PC-3 (cell line): ENCODE results near the gene STX17. TPM values are rescaled to one million over a fixed set of nuclear protein-coding genes. Genes with fewer than 3 reads are reported as not detected.
A peak's percentile ranks its signal among the peaks of the same experiment; 100 is the strongest.

Experiments
- ATAC-seq: fragments of 200-7000 bp; cut with Tn5 transposase; 2 replicates; pipeline ENCODE4 v1.9.1; 2020; ENCODE audit warnings: mild to moderate bottlenecking, moderate library complexity
- BruUV-seq: library from RNA; stranded (reverse); fragments of 400-500 nt; replicated peaks from 2 replicates; lab custom pipeline; 2021; lab: Mats Ljungman, UMichigan
- CTCF ChIA-PET: fragments of 300-600 bp; sonication (Branson Sonifier 250); formaldehyde crosslinking; loops from one replicate; lab custom pipeline; 2022; ENCODE audit warnings: antibody characterized with exemption; lab: Charles Lee
- POLR2A ChIA-PET: fragments of 300-600 bp; sonication (Branson Sonifier 250); formaldehyde crosslinking; loops from one replicate; lab custom pipeline; 2022; ENCODE audit warnings: antibody characterized with exemption; ENCODE audit not compliant: unreplicated experiment; lab: Charles Lee
- DNase-seq: peaks from one replicate; pipeline ENCODE4 v3.0.0-alpha.2; 2015
- H2AFZ ChIP-seq: fragments of 300-600 bp; sonication (generic); 2 replicates; pipeline ENCODE4 v1.6.0; 2016; ENCODE audit warnings: antibody characterized with exemption, low read length
- H3F3A ChIP-seq: fragments of 300-600 bp; sonication (generic); one replicate; pipeline ENCODE4 v1.6.0; 2017; ENCODE audit warnings: antibody characterized with exemption, low read length, control low read depth, mild to moderate bottlenecking; ENCODE audit not compliant: unreplicated experiment
- H3K27ac ChIP-seq: fragments of 300-600 bp; sonication (generic); 2 replicates; pipeline ENCODE4 v1.5.1; 2016; ENCODE audit warnings: mild to moderate bottlenecking, low read length
- H3K27me3 ChIP-seq: fragments of 300-600 bp; sonication (generic); 2 replicates; pipeline ENCODE4 v1.6.1; 2016; ENCODE audit warnings: low read length, mixed read lengths
- H3K36me3 ChIP-seq: fragments of 300-600 bp; sonication (generic); 2 replicates; pipeline ENCODE4 v1.6.1; 2016; ENCODE audit warnings: low read depth, mixed run types, low read length, mixed read lengths
- H3K4me1 ChIP-seq: fragments of 300-600 bp; sonication (generic); 2 replicates; pipeline ENCODE4 v1.5.1; 2016; ENCODE audit warnings: low read length; ENCODE audit not compliant: insufficient read depth
- H3K4me2 ChIP-seq: fragments of 300-600 bp; sonication (generic); 2 replicates; pipeline ENCODE4 v1.6.0; 2016; ENCODE audit warnings: low read length
- H3K4me3 ChIP-seq: fragments of 300-600 bp; sonication (generic); 2 replicates; pipeline ENCODE4 v1.5.1; 2016; ENCODE audit warnings: mild to moderate bottlenecking, low read length, mixed read lengths
- H3K79me2 ChIP-seq: fragments of 300-600 bp; sonication (generic); 2 replicates; pipeline ENCODE4 v1.6.1; 2017; ENCODE audit warnings: low read length, mixed read lengths
- H3K9ac ChIP-seq: fragments of 300-600 bp; sonication (generic); 2 replicates; pipeline ENCODE4 v1.6.0; 2016; ENCODE audit warnings: mild to moderate bottlenecking, low read length
- H3K9me2 ChIP-seq: fragments of 300-600 bp; sonication (generic); replicated peaks from 2 replicates; pipeline ENCODE4 v1.6.1; 2016; ENCODE audit warnings: mixed run types, low read length, mixed read lengths
- H3K9me3 ChIP-seq: fragments of 300-600 bp; sonication (generic); 2 replicates; pipeline ENCODE4 v1.6.1; 2016; ENCODE audit warnings: low read length, mixed read lengths
- H4K20me1 ChIP-seq: fragments of 300-600 bp; sonication (generic); 2 replicates; pipeline ENCODE4 v1.6.1; 2016; ENCODE audit warnings: low read length, mixed read lengths
- EZH2 ChIP-seq: fragments of 300-600 bp; sonication (generic); IDR thresholded peaks from one replicate; pipeline ENCODE4 v1.6.1; 2017; ENCODE audit warnings: antibody characterized with exemption, mild to moderate bottlenecking, low read length; ENCODE audit not compliant: unreplicated experiment
- EZH2phosphoT487 ChIP-seq: fragments of 300-600 bp; sonication (generic); IDR thresholded peaks from 2 replicates; pipeline ENCODE4 v1.6.1; 2018; ENCODE audit warnings: mild to moderate bottlenecking, antibody characterized with exemption, low read length, borderline replicate concordance
- intact Hi-C: fragments of 100-400 bp; cut with micrococcal nuclease; formaldehyde crosslinking; loops from 2 replicates; pipeline ENCODE4 v1.9.0; 2023
- total RNA-seq: library from RNA; depleted of rRNA; stranded (reverse); fragments of >200 nt; gene quantifications from 2 replicates; pipeline ENCODE4 v1.2.3, GENCODE V29; 2014
- TF ChIP-seq, protein P1 (sequence below): fragments of 300-600 bp; sonication (generic); conservative IDR thresholded peaks from 2 replicates; pipeline ENCODE4 v1.5.1; 2017; ENCODE audit warnings: antibody characterized with exemption, low read depth, mild to moderate bottlenecking, low read length

The STX17 gene
- total RNA-seq, 1 experiment from 2014 or later, result 12.8 TPM

DNA sequence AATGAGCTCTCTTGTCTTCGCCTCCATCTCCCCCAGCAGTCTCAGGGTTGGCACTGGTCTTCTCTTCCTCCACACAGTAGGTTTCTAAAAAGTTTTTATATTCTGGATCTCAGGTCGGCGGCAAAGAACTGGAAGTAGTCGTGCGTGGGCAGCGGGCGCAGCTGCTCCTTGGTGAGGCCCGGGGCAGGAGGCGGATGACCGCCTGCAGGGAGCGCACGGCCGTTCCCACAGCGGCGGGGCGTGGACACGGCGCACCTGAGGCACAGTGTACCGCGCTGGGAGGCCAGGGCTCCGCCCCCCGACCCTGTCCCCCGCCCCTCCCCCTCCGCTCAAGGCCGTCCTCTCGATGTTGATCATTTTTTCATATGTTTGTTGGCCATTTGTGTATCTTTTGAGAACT is 92.4 kb downstream of the STX17 start:
- no TSS peak for BruUV-seq
- intact Hi-C loops, result no loop called here
- ChIA-PET POLR2A (no interaction called here), CTCF (no interaction called here)
- Histone ChIP-seq H3K27ac (no peak overlapping the region), H3F3A (no peaks in the 10 kb centered on the region), H3K9me3 (no peaks in the 10 kb centered on the region), H3K9me2 (no peaks in the 10 kb centered on the region), H3K4me2 (no peak overlapping the region), H3K36me3 (no peaks in the 10 kb centered on the region), H3K9ac (no peak overlapping the region), H3K4me1 (no peaks in the 10 kb centered on the region), H3K27me3 (no peaks in the 10 kb centered on the region), H2AFZ (no peak overlapping the region), H4K20me1 (no peaks in the 10 kb centered on the region), H3K79me2 (no peaks in the 10 kb centered on the region), H3K4me3 (no peak overlapping the region)
- ATAC-seq, result no peak
- TF ChIP-seq EZH2phosphoT487 (no peak), EZH2 (no peak)
- TF ChIP-seq, protein P1, sequence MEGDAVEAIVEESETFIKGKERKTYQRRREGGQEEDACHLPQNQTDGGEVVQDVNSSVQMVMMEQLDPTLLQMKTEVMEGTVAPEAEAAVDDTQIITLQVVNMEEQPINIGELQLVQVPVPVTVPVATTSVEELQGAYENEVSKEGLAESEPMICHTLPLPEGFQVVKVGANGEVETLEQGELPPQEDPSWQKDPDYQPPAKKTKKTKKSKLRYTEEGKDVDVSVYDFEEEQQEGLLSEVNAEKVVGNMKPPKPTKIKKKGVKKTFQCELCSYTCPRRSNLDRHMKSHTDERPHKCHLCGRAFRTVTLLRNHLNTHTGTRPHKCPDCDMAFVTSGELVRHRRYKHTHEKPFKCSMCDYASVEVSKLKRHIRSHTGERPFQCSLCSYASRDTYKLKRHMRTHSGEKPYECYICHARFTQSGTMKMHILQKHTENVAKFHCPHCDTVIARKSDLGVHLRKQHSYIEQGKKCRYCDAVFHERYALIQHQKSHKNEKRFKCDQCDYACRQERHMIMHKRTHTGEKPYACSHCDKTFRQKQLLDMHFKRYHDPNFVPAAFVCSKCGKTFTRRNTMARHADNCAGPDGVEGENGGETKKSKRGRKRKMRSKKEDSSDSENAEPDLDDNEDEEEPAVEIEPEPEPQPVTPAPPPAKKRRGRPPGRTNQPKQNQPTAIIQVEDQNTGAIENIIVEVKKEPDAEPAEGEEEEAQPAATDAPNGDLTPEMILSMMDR, result no peak
- no peak for DNase-seq

DNA sequence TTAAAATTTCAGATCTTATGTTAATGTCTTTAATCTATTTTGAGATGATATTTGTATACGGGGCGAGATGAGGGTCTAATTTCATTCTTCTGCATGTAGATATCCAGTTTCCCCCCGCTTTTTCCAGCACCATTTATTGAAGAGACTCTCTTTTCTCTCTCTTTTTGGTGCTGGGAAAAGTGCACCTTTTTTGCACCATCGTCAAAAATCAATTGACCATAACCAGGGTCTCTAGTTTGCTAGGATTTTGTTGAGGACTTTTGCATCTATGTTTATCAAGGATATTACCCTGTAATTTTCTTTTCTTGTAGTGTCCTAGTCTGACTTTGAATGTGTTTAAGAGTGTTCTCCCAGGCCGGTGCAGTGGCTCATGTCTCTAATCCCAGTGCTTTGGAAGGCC is 93.3 kb downstream of the STX17 start:
- Histone ChIP-seq H3K27me3 (no peaks in the 10 kb centered on the region), H3K9ac (no peak overlapping the region), H4K20me1 (no peaks in the 10 kb centered on the region), H3K79me2 (no peaks in the 10 kb centered on the region), H2AFZ (no peak overlapping the region), H3K36me3 (no peaks in the 10 kb centered on the region; the same call in 1 of the 2 replicates), H3K4me3 (no peak overlapping the region), H3K9me3 (no peaks in the 10 kb centered on the region), H3K4me2 (no peak overlapping the region), H3K27ac (no peak overlapping the region), H3F3A (no peaks in the 10 kb centered on the region), H3K4me1 (no peaks in the 10 kb centered on the region), H3K9me2 (no peaks in the 10 kb centered on the region)
- ATAC-seq, result no peak
- no peak for DNase-seq
- BruUV-seq, result no TSS peak
- intact Hi-C loops, result no loop called here
- POLR2A ChIA-PET, result no interaction called here
- CTCF ChIA-PET, result no interaction called here
- TF ChIP-seq EZH2phosphoT487 (no peak), EZH2 (no peak)
- TF ChIP-seq, protein P1, result no peak

- peak; percentile 66 for DNase-seq
Observed at GRCh38 chr9:100011062-100011681, 104.7 kb downstream of the STX17 start.

More at GRCh38 chr9:100011062-100011681, 104.7 kb downstream of the STX17 start:
- Histone ChIP-seq H3K9me2 (no peaks in the 10 kb centered on the region), H3K4me1 (no peaks in the 10 kb centered on the region), H3K36me3 (no peaks in the 10 kb centered on the region), H3K79me2 (no peaks in the 10 kb centered on the region), H4K20me1 (no peaks in the 10 kb centered on the region), H3F3A (no peaks in the 10 kb centered on the region), H3K4me3 (no peak overlapping the region), H3K27me3 (no peaks in the 10 kb centered on the region), H3K4me2 (no peak overlapping the region), H3K9me3 (no peaks in the 10 kb centered on the region), H2AFZ (no peak overlapping the region), H3K9ac (no peak overlapping the region), H3K27ac (no peak overlapping the region)
- intact Hi-C loops, result loop anchor here (5.0 to 10.0 kb wide), 4 partner anchors 106 to 744 kb away; partner anchors contain the start of genes NR4A3 and STX17
- BruUV-seq, result no TSS peak
- peak; percentile 38 for ATAC-seq
- POLR2A ChIA-PET, result no interaction called here
- CTCF ChIA-PET, result no interaction called here
- TF ChIP-seq, protein P1, result peak; percentile 67
- no peak for TF ChIP-seq EZH2phosphoT487
- TF ChIP-seq EZH2, result no peak
